ENCODE data around the gene LRRC38.

The LRRC38 gene

GRCh38 chr1:13517193-13517812, 3.5 kb upstream of the LRRC38 start:
- no peak for DNase-seq (ENCODE audit: low spot score)

GRCh38 chr1:13516606-13517005, 2.8 kb upstream of the LRRC38 start:
- DNase-seq (ENCODE audit: low spot score), result no peak

GRCh38 chr1:13514821-13515220, 1.0 kb upstream of the LRRC38 start:
- no peak for DNase-seq (ENCODE audit: low spot score)

GRCh38 chr1:13513063-13513894, 524 bp downstream of the LRRC38 start:
- no peak for DNase-seq (ENCODE audit: low spot score)

- DNase-seq (ENCODE audit: low spot score), result no peak
These were observed 1.3 kb downstream of the LRRC38 start for GRCh38 chr1:13512472-13512871.

- no peak for DNase-seq (ENCODE audit: low spot score)
These were observed 3.3 kb downstream of the LRRC38 start for GRCh38 chr1:13510499-13510898.

- no peak for DNase-seq (ENCODE audit: low spot score)
These were observed 6.7 kb downstream of the LRRC38 start for GRCh38 chr1:13507075-13507474.

- no peak for DNase-seq (ENCODE audit: low spot score)
These were observed 8.8 kb downstream of the LRRC38 start for GRCh38 chr1:13505020-13505419.

GRCh38 chr1:13500806-13501205, 13.0 kb downstream of the LRRC38 start:
- DNase-seq (ENCODE audit: low spot score), result no peak

- DNase-seq (ENCODE audit: low spot score), result no peak
These were observed 14.4 kb downstream of the LRRC38 start for GRCh38 chr1:13499422-13499821.

GRCh38 chr1:13498553-13498952, 15.2 kb downstream of the LRRC38 start:
- no peak for DNase-seq (ENCODE audit: low spot score)

- no peak for DNase-seq (ENCODE audit: low spot score)
These were observed 18.6 kb downstream of the LRRC38 start for GRCh38 chr1:13495186-13495585.

- no peak for DNase-seq (ENCODE audit: low spot score)
These were observed 19.1 kb downstream of the LRRC38 start for GRCh38 chr1:13494712-13495111.

- DNase-seq (ENCODE audit: low spot score), result no peak
These were observed 19.8 kb downstream of the LRRC38 start for GRCh38 chr1:13494025-13494424.

GRCh38 chr1:13492711-13493110, 21.1 kb downstream of the LRRC38 start:
- DNase-seq (ENCODE audit: low spot score), result no peak

- no peak for DNase-seq (ENCODE audit: low spot score)
These were observed 25.8 kb downstream of the LRRC38 start for GRCh38 chr1:13487957-13488356.

GRCh38 chr1:13487143-13487868, 26.5 kb downstream of the LRRC38 start:
- DNase-seq (ENCODE audit: low spot score), result no peak

GRCh38 chr1:13483946-13484345, 29.9 kb downstream of the LRRC38 start:
- no peak for DNase-seq (ENCODE audit: low spot score)

- no peak for DNase-seq (ENCODE audit: low spot score)
These were observed 31.2 kb downstream of the LRRC38 start for GRCh38 chr1:13482600-13482999.

GRCh38 chr1:13479171-13479856, 34.5 kb downstream of the LRRC38 start:
- no peak for DNase-seq (ENCODE audit: low spot score)

GRCh38 chr1:13478692-13479091, 35.1 kb downstream of the LRRC38 start:
- DNase-seq (ENCODE audit: low spot score), result no peak

- no peak for DNase-seq (ENCODE audit: low spot score)
These were observed 44.5 kb downstream of the LRRC38 start for GRCh38 chr1:13469343-13469742.
